Neural progenitor cell (in vitro differentiated cells): ENCODE measurements around the gene SNX9.

ENCODE experiments used
- CTCF ChIP-seq: fragments of 200-600 bp; sonication (generic); IDR thresholded peaks from 2 replicates; pipeline ENCODE4 v1.5.1; 2017; ENCODE audit warnings: antibody characterized with exemption, mild to moderate bottlenecking
- EZH2 ChIP-seq: fragments of 200-600 bp; sonication (generic); IDR thresholded peaks from 2 replicates; pipeline ENCODE4 v1.6.1; 2017; ENCODE audit warnings: antibody characterized with exemption, mild to moderate bottlenecking, moderate library complexity
- EZH2phosphoT487 ChIP-seq: fragments of 200-600 bp; sonication (generic); IDR thresholded peaks from 2 replicates; pipeline ENCODE4 v1.6.1; 2017; ENCODE audit warnings: antibody characterized with exemption

GRCh38 chr6:157804448-157805327, 18.4 kb upstream of the SNX9 start:
- TF ChIP-seq EZH2 (no peak), CTCF (no peak), EZH2phosphoT487 (no peak)
